HFFc6 (cell line): ENCODE results near the gene MN1. TPM values are rescaled to one million over a fixed set of nuclear protein-coding genes. Genes with fewer than 3 reads are reported as not detected.

ENCODE experiments used
- DNase-seq: peaks from one replicate; pipeline ENCODE4 v3.0.0-alpha.2; 2018
- H3K27ac Mint-ChIP-seq: 2 replicates; pipeline ENCODE4 v1.8.0; 2020; ENCODE audit warnings: mild to moderate bottlenecking, mixed read lengths
- H3K27me3 Mint-ChIP-seq: 2 replicates; pipeline ENCODE4 v1.8.0; 2021; ENCODE audit warnings: mild to moderate bottlenecking, moderate library complexity, mixed read lengths; ENCODE audit not compliant: insufficient read depth
- H3K36me3 Mint-ChIP-seq: 2 replicates; pipeline ENCODE4 v1.8.0; 2021; ENCODE audit warnings: low read depth, mixed read lengths
- H3K4me1 Mint-ChIP-seq: 2 replicates; pipeline ENCODE4 v1.8.0; 2020; ENCODE audit warnings: low read depth, mixed read lengths
- H3K4me3 Mint-ChIP-seq: 2 replicates; pipeline ENCODE4 v1.8.0; 2020; ENCODE audit warnings: mild to moderate bottlenecking, moderate library complexity, mixed read lengths
- H3K9me3 Mint-ChIP-seq: 2 replicates; pipeline ENCODE4 v1.8.0; 2020; ENCODE audit warnings: mild to moderate bottlenecking, mixed read lengths
- total RNA-seq, 6 experiments: library from RNA; stranded (reverse); fragmentation: NEBNext Ultra II Directional; extraction: Animal tissue kit (Norgen Biotek cat#: 25700); gene quantifications; 2 replicates in 1 of 6; 3 replicates in 5 of 6; pipeline ENCODE4 v1.2.3, GENCODE V29; 2021
- TF ChIP-seq, protein P1 (sequence below): fragments of 200-600 bp; sonication (generic); IDR thresholded peaks from 2 replicates; pipeline ENCODE4 v1.5.0; 2021; ENCODE audit warnings: antibody characterized with exemption, mild to moderate bottlenecking

Gene MN1
- total RNA-seq, 6 experiments from 2014 or later, result 0.09 to 0.14 (median 0.12) TPM

DNA sequence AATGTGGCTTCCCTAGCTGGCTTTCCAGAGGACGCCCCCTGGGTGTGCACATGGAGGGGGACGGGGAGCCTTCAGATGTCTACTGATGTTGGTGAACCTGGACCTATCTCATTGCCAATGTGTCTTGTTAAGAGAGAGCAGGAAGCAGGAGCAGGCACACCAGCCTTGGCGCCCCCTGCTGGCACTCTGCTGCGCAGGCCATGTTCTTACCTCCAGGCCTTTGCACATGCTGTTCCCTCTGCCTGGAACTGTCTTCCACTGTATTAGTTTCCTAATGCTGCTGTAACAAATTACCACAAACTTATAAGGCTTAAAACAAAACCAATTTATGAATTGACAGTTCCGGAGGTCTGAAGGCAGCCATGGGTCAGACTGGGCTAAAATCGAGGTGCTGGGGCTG, 23.6 kb upstream of the MN1 start:
- Mint-ChIP-seq H3K4me1 (no peaks in the 10 kb centered on the region), H3K27ac (no peak overlapping the region), H3K36me3 (no peaks in the 10 kb centered on the region; the same call in 1 of the 2 replicates), H3K4me3 (no peak overlapping the region), H3K27me3 (peaks cover 10% of the 10 kb centered on the region), H3K9me3 (no peaks in the 10 kb centered on the region)
- DNase-seq, result no peak
- TF ChIP-seq, protein P1, sequence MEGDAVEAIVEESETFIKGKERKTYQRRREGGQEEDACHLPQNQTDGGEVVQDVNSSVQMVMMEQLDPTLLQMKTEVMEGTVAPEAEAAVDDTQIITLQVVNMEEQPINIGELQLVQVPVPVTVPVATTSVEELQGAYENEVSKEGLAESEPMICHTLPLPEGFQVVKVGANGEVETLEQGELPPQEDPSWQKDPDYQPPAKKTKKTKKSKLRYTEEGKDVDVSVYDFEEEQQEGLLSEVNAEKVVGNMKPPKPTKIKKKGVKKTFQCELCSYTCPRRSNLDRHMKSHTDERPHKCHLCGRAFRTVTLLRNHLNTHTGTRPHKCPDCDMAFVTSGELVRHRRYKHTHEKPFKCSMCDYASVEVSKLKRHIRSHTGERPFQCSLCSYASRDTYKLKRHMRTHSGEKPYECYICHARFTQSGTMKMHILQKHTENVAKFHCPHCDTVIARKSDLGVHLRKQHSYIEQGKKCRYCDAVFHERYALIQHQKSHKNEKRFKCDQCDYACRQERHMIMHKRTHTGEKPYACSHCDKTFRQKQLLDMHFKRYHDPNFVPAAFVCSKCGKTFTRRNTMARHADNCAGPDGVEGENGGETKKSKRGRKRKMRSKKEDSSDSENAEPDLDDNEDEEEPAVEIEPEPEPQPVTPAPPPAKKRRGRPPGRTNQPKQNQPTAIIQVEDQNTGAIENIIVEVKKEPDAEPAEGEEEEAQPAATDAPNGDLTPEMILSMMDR, result peak; percentile 73

DNA sequence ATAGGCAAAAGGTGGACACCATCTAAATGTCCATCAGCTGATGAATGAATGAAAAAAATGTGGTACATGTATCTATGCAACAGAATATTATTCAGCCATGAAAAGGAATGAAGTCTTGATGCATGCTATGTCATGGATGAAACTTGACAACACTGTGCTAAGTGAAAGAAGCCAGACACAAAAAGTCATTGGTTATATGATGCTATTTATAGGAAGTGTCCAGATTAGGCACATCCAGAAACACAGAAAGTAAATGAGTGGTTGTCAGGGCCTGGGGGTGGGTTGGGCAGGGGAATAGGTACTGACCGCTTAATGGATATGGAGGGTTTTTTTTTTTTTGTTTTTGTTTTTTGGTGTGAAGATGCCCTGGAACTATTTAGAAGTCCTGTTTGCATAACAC, 21.7 kb upstream of the MN1 start:
- Mint-ChIP-seq H3K27ac (no peak overlapping the region), H3K9me3 (no peaks in the 10 kb centered on the region), H3K27me3 (peaks cover 13% of the 10 kb centered on the region), H3K4me3 (no peak overlapping the region), H3K36me3 (no peaks in the 10 kb centered on the region; the same call in 1 of the 2 replicates), H3K4me1 (no peaks in the 10 kb centered on the region)
- TF ChIP-seq, protein P1, result no peak
- no peak for DNase-seq

DNA sequence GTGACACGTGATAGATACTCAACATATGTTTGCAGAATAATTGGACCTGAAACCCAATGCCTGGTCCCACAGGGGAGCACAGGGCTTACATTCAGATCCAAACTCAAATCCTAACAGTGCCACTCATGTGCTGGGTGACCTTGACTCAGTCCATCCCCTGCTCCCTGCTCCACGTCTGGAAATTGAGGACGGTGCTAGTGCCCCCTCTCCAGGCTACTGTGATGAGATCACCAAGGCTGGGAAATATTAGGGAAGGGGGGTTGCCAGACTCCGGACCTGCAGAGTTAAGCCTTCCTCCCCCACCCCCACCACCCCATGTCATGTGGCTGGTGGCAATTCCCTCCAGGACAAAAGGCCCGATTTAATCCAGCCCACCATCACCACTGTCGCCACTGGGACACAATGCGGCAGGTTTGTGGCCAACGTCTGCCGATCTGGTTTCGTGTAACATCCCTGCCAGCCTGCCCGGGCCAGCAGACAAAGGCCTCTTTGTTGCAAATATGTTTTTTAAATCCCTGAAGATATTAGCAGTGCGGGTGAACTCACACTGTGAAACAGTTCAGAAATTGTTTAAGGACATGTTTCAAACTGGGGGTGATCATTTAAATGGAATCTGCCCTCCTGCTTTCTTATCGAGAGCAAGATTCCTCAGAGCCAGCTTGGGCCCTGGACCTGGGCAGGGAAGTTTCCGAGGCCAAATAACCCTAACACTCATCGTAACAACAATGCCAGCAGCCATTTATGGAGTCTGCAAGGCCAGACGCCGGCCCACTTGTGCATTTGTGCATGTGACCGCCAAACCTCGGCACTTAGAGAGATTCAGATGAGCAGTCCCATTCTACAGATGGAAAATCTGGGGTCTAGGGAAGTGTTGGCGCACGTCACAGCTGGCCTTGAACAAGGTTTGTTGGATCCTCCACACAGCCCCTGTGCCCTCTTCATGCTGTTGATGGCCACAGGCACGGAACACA, 19.6 kb upstream of the MN1 start:
- Mint-ChIP-seq H3K27ac (no peak overlapping the region), H3K36me3 (no peaks in the 10 kb centered on the region; the same call in 1 of the 2 replicates)
- DNase-seq, result no peak

DNA sequence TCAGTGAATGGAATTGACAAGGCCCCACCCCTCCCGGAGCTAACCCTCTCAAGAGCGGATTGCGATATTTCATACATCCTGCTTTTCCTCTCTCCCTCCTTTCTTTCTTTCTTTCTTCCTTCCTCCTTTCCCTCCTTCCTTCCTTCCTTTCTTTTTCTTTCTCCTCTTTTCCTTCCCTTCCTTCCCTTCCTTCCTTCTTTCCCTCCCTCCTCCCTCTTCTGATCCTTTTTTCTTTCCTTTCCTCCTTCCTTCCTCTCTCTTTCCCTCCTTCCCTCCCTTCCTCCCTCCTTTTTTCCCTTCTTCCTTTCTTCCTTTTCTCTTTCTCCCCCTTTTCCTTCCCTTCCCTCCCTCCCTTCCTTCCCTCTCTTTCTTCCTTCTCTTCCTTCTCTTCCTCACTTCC, 15.0 kb upstream of the MN1 start:
- TF ChIP-seq, protein P1, result no peak
- no peaks in the 10 kb centered on the region for H3K4me1 Mint-ChIP-seq
- no peak for DNase-seq
- peaks cover 20% of the 10 kb centered on the region for H3K27me3 Mint-ChIP-seq
- H3K36me3 Mint-ChIP-seq, result no peaks in the 10 kb centered on the region
- H3K4me3 Mint-ChIP-seq, result no peak overlapping the region
- H3K27ac Mint-ChIP-seq, result no peak overlapping the region
- H3K9me3 Mint-ChIP-seq, result no peaks in the 10 kb centered on the region

More for the DNA sequence above, 19.6 kb upstream of the MN1 start:
- TF ChIP-seq, protein P1, result no peak
- Mint-ChIP-seq H3K27me3 (peaks cover 17% of the 10 kb centered on the region), H3K4me3 (no peak overlapping the region), H3K4me1 (no peaks in the 10 kb centered on the region), H3K9me3 (no peaks in the 10 kb centered on the region)

DNA sequence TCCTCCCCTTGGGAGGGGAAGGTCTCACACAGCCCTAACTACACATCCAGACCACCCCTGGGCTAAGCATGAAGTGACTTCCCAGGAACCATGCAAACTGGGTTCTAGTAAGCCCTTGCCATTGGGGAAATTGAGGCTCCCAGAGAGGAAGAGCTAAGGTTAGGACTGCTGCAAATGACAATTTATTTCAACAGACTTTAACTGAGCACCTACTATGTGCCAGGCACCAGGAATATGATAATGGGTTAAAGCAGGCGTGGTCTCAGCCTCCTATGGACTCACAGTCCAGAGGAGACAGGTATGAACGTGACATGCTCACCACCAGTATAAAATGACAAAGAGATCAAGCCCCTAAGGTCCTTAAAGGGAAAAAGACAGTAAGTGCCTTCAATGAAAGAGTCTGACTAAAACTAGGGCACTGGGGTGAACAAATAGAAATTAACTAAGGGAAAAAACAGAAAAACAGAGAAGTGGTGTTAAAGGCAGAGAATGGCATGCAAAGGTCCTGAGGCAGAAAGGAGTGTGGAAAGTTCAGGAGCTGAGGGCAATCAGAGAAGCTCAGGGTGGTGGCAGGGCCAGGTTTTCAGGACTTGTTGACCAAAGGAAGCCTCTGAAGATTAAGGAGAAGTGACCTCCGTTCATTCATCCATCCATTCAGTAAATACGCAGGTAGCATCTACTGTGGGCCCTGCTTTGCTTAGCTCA, 14.4 kb upstream of the MN1 start:
- no peaks in the 10 kb centered on the region for H3K9me3 Mint-ChIP-seq
- TF ChIP-seq, protein P1, result no peak
- DNase-seq, result no peak
- H3K27me3 Mint-ChIP-seq, result peaks cover 18% of the 10 kb centered on the region
- H3K36me3 Mint-ChIP-seq, result no peaks in the 10 kb centered on the region
- no peak overlapping the region for H3K4me3 Mint-ChIP-seq
- H3K27ac Mint-ChIP-seq, result no peak overlapping the region
- H3K4me1 Mint-ChIP-seq, result peaks cover 5% of the 10 kb centered on the region; the same call in 1 of the 2 replicates
